Subcutaneous adipose tissue (tissue), 4 donors: ENCODE results near the gene RIPOR2. TPM values are rescaled to one million over a fixed set of nuclear protein-coding genes. Genes with fewer than 3 reads are reported as not detected.

ENCODE experiments used
- CTCF ChIP-seq: fragments of 450-650 bp; IDR thresholded peaks from one replicate; pipeline ENCODE4 v1.5.1; 2016; ENCODE audit warnings: low read depth, mild to moderate bottlenecking, control low read depth, antibody characterized with exemption, moderate library complexity
- total RNA-seq, 4 donors: library from RNA; depleted of rRNA; stranded (reverse); fragments of >200 nt; gene quantifications; one replicate each; pipeline ENCODE4 v1.1.0, GENCODE V29; 2016

The RIPOR2 gene
- total RNA-seq, 4 donors from 2014 or later: 7.9 to 36.1 (median 9.2) TPM

- no peak for TF ChIP-seq CTCF
These were observed 48.1 kb downstream of the RIPOR2 start for GRCh38 chr6:24887545-24888140.

- no peak for TF ChIP-seq CTCF
These were observed 52.1 kb downstream of the RIPOR2 start for GRCh38 chr6:24883618-24884017.

DNA sequence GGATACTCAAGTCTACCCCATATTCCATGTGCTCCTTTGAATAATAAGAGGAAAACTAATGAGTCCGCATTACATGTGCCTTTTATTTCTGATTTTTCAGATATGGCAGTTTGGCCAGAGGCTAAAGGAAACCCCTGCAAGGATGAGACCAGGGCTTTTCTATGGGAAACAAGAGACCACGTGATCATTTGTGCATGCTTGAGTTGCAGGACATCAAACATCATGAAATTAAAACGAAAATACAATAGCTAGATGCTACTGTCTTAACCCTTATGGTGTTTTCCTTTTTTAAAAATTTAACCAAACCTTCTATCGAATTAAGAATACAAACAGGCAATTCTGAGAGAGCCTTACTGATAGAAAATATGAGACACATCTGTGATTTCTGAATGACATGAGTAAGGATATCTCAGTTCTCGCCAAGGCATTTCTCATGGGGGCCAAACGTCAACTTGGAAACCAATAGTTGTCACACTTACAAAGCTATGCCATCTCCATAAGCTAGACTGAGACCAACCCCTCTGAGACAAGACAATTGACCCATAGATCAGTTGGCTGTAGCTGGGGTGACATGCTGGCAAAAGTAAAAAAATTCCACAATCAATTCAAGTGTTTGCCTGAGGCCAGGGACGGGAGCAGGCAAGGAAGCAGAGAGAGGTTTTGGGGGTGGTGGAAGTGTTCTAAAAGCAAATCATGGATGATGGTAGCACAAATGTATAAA, 52.8 kb downstream of the RIPOR2 start:
- no peak for TF ChIP-seq CTCF

GRCh38 chr6:24882295-24882694, 53.5 kb downstream of the RIPOR2 start:
- TF ChIP-seq CTCF: no peak

DNA sequence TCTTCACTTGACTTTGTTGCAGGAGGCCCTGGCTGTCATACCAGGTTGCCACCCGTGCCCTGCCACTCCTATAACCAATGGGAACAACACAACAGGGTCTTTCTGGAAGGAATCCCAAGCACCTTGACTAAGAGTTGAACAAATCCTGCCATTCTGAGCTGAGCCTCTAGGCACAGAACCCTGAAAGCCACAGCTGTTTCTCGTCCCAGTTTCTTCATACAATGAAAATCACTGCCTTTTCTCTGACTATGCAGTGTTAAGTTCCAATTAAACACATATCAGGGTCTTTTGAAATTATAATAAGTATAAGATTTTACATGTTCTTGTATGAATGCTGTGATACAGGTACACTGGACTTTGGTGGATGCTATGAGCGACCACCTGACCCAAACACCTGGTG, 54.4 kb downstream of the RIPOR2 start:
- no peak for TF ChIP-seq CTCF

DNA sequence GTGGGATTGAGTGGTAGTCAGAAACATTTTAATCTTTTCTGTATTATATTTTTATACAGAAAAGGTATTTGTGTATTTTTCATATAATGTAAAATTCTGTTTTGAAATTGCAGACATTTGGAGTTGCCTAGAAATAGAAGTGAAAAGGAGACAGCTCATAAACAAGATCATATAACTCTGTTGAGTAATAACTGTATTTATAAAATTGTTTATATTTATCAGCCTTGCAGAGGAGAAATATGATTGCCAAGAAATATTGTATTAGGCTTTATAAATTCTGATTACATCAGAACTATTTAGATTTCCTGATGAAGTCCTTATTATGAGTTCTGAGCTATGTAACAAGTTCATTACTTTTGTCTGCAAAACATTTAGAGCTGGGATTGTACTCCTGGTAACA, 55.3 kb downstream of the RIPOR2 start:
- no peak for TF ChIP-seq CTCF

- TF ChIP-seq CTCF: no peak
These were observed 56.4 kb downstream of the RIPOR2 start for GRCh38 chr6:24879351-24879750.
